SK-N-DZ (cell line): ENCODE results near the gene TACC2.

Experiments
- DNase-seq: peaks from one replicate; pipeline ENCODE4 v3.0.0-alpha.2; 2015; ENCODE audit warnings: low spot score

The TACC2 gene

GRCh38 chr10:122269059-122269687 lies 280.2 kb downstream of the TACC2 start:
- no peak for DNase-seq

DNA sequence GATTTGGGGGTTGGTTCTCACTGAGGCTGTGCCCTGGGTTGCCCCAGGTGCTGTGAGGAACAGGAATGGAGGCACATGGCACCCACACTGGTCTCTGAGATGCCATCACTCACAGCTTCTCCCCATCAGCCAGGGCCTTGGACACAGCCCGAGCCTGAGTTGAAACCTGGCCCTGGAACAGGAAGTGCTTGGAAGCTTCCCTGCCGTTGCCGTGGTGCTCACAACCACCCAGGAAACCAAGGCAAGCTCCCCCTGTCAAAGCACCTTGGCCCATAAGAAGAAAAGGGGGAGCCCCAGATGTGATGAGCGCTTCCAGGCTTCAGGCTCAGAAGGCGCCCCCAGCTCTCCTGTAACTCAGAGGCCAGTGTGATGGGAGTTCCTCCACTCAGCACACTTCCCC lies 282.1 kb downstream of the TACC2 start, which contains the start of gene BTBD16:
BTBD16 (plus strand) TSS at position 221 of the 400 bp plus-strand sequence. CDS start 3,786 bp downstream, outside the sequence.
- DNase-seq, result no peak

DNA sequence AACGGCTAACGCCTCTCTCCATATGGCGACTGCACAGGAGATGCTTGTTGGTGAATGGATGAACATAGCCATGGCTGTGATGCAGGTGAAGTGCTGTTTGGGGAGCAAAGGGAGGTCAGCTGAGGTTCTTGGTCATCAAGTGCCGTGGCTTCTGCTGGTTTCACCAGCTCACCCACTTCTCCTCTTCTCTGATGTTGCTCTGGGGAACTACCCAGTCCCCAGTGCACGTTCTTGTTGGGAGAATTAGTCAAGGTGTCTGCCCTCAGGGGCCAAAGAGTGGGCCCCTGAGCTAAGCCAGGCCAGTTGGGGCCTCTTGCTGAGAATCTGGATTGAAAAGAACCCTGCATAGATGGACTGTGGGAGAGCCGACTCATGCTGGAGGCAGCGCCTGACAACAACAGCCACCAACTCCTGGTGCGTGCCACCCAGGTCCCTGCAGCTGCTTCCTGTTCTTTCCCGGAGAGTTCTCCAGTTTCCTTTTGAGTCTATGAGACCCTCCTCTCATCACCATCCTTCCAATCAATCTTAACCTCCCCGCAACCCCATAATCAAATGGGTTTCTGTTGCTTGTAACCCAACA lies 285.1 kb downstream of the TACC2 start:
- no peak for DNase-seq

GRCh38 chr10:122276611-122277208 lies 287.7 kb downstream of the TACC2 start:
- DNase-seq, result no peak

DNA sequence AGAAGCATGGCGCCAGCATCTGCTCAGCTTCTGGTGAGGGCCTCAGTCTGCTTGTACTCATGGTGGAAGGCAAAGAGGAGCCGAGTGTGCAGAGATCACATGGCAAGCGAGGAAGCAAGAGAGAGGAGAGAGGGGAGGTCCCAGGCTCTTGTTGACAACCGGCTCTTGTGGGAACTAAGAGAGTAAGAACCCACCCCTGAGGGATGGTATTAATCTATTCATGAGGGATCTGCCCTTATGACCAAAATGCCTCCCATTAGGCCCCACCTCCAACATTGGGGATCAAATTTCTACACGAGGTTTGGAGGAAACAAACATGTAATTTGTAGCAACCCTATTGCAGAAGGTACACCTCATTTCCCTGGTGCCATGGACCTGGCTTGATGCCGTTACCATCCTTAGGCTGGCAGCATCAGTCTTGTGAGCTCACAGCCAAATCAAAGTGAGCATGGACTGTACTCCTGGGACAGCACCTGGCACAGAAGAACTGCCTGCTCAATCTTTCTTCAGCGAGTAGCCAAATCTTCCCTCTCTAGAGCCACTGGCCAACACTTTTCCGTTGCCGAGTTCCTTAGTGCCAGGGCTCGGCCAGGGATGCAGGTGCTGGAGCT lies 288.7 kb downstream of the TACC2 start:
- no peak for DNase-seq

DNA sequence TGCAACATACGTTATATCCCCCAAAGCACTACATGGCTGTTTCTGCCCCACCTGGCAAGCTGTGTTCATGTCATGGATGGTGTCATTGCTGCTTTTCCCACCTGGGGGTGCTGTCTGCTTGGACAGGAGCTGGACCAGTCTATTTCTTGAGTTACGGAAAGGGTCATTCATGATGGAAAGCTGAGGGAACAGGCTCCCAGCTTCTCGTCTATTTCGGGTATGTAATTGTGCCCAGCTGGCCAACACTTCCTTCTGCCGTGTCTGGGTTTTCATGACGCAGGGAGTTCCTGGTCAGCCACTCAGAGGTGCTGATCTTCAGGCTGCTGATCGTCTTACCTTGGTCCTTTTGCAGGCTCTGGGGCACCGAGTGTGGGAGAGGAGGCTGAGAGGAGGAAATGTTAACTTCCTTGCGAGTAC lies 290.8 kb downstream of the TACC2 start:
- DNase-seq, result peak; percentile 60

GRCh38 chr10:122280156-122280555 lies 291.2 kb downstream of the TACC2 start:
- no peak for DNase-seq

GRCh38 chr10:122281018-122281626 lies 292.2 kb downstream of the TACC2 start:
- no peak for DNase-seq

GRCh38 chr10:122281751-122282150 lies 292.8 kb downstream of the TACC2 start:
- DNase-seq, result no peak

GRCh38 chr10:122282253-122282671 lies 293.3 kb downstream of the TACC2 start:
- no peak for DNase-seq

GRCh38 chr10:122282909-122283308 lies 293.9 kb downstream of the TACC2 start:
- no peak for DNase-seq

GRCh38 chr10:122285506-122286444 lies 296.8 kb downstream of the TACC2 start:
- no peak for DNase-seq

DNA sequence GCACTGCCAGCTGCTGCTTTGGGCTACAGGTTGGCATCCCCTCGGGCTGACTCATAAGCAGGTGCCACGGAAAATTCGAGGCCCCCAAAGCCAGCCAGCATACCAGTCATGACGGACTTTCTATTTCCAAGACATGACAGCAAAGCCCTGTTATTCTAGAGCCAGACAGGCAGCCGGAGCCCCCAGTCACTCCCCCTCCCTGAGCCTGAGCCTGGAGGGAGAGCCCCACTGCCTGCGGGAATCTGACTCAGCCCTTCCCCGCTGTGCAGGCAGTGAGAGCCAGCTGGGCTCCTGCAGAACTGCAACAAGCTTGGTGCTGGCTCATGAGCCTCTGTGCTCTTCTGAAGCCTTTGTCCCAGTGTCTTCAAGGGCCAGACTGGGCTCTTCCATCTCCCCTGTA lies 297.9 kb downstream of the TACC2 start:
- no peak for DNase-seq

DNA sequence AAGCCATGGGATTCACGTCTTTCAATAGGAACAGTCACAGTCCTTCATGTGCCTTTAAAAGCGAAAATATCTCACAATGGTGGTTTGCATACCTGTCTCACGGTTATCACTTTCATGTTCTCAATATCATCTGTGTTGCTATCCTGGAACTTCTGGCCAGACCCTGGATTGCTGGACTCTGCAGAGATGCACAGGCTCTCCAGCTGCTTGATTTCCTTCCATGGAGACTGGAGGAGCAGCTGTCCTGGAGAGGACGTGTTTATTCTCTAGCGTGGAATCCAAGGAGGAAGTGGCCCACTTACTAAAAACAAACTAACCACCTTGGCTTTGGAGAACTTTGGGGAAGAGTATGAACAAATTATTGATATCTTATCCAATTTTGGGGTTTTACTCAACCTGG lies 298.6 kb downstream of the TACC2 start:
- no peak for DNase-seq

DNA sequence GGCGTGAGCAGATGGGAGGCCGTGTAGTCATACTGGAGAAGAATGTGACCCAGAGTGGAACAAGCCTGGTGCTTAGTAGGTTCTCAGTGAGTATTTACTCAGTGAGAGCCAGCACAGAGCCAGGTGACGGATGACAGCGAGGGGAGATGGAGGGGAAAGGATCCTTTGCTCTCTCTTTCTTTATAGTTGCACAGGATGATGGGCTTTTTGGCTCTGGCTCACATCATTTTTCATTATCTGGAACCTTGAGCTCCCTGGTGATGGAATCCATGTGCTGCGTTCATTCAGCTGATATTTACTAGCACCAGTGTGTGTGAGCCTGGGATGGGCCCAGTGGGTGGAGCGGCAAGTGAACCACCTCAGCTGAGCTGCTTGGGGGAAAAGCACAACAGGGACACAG lies 299.3 kb downstream of the TACC2 start:
- no peak for DNase-seq

DNA sequence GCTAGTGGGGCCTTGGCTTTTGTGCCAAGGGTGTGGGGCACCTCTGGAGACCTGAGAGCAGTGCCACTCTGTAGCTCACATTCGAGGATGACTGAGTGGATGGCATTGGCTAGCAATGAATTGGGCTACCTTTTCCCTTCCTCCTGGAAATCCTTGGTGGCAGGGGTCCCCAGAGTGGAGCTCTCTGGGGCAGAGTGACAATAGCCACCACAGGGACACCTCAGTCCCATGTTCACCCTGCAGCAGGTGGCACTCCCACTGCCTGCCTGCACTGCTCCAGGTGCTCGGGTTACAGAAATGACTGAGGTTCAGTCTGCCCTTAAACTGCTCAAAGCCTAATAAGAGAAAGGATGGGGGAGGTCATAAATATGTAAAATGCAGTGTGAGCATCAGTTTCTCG lies 300.0 kb downstream of the TACC2 start:
- no peak for DNase-seq

GRCh38 chr10:122290334-122290733 lies 301.4 kb downstream of the TACC2 start:
- no peak for DNase-seq

DNA sequence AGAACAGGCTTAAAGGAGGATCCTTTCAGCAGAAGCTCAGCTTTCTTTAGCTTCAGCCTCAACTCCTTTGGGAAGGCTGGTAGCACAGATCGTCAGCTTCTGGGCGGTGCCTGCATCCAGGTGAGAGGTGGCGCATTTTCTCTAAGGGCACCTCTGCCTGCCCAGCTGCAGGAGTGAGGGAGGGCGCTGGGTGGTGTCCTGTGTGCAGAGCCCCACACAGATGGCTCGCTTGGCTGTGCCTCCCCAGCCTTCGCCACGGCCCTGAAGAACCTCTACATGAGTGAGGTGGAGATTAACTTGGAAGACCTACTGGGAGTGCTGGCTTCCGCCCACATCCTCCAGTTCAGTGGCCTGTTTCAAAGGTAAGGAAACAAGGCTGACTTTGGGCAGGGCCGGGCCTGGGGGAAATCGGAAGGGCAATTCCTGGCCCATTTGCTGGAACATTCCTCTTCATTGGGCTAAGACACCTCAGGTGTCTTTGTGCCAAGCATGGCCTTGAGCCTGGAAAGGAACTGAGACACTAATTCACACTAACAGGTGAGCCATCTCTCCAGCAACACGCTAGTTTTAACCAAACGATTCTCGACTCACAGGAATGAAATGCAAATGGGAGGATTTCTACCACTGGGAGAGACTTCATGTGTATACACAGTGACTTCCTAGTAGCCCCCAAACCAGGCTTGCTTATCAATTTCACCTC lies 302.0 kb downstream of the TACC2 start:
- no peak for DNase-seq

- DNase-seq, result no peak
These were observed 302.8 kb downstream of the TACC2 start for GRCh38 chr10:122291739-122292138.

DNA sequence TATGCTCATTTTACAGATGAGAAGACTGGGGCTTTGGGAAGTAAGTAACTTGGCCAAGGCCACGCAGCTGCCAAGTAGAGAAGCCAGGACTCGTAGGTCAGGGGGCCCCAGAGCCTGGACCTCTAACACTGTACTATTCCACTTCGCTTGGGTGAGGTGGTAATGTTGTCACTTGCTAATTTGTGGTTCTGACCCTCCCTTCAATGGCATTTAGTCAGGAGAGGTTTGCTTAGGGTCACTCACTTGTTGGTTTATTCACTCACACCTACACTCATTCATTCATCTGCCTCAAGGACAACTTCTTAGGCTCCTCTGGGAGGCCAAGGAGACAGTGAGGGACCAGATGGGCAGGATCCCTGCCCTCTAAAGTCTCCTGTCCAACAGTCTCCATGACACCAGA lies 303.4 kb downstream of the TACC2 start:
- no peak for DNase-seq
